ENCODE results near the gene UBA3.

The UBA3 gene

DNA sequence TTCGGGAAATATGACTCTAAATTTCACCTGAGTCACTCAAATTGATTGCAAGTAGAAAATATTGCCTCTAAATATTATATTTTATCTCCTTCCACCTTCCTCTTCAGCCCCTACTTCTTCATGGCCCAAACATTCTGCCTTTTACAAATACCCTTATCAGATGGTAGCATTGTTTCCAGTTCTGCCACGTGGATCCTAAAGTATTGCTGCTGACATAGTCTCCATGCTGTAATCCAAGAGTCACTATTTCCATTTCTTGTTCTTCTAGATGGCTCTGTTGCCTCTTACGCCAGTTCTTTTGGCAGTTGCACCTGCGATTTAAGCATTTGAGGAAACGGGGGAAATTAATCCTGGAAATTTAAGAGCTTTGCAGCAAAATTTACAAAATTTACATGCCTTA, 28.6 kb upstream of the UBA3 start:
- DNase-seq (ENCODE audit: extremely low read depth, insufficient read length) = no peak
- no peak for TF ChIP-seq CTCF (IDR thresholded peaks at IDR 0.05; ENCODE audit: insufficient read depth, low read length, poor library complexity, severe bottlenecking)
- H3K27me3 ChIP-seq (replicated peaks; ENCODE audit: control insufficient read depth, insufficient read depth, low read length) = no peaks in the 10 kb centered on the region
- H3K4me3 ChIP-seq (replicated peaks; ENCODE audit: low read depth, low read length) = no peak overlapping the region
- peaks cover 5% of the 10 kb centered on the region for H3K36me3 ChIP-seq (ENCODE audit: control insufficient read depth, insufficient read depth, low read length)

GRCh38 chr3:69107841-69108240, 27.7 kb upstream of the UBA3 start:
- no peak for DNase-seq (ENCODE audit: extremely low read depth, insufficient read length)
- H3K36me3 ChIP-seq (ENCODE audit: control insufficient read depth, insufficient read depth, low read length) = peaks cover 5% of the 10 kb centered on the region
- no peak for TF ChIP-seq CTCF (IDR thresholded peaks at IDR 0.05; ENCODE audit: insufficient read depth, low read length, poor library complexity, severe bottlenecking)
- no peak overlapping the region for H3K4me3 ChIP-seq (replicated peaks; ENCODE audit: low read depth, low read length)
- H3K27me3 ChIP-seq (replicated peaks; ENCODE audit: control insufficient read depth, insufficient read depth, low read length) = no peaks in the 10 kb centered on the region

- Histone ChIP-seq H3K4me3 (replicated peaks; ENCODE audit: low read depth, low read length) (no peak overlapping the region), H3K27me3 (replicated peaks; ENCODE audit: control insufficient read depth, insufficient read depth, low read length) (no peaks in the 10 kb centered on the region), H3K36me3 (ENCODE audit: control insufficient read depth, insufficient read depth, low read length) (peaks cover 11% of the 10 kb centered on the region)
- DNase-seq (ENCODE audit: extremely low read depth, insufficient read length) = no peak
- TF ChIP-seq CTCF (IDR thresholded peaks at IDR 0.05; ENCODE audit: insufficient read depth, low read length, poor library complexity, severe bottlenecking) = no peak
Observed at GRCh38 chr3:69105320-69105719, 25.2 kb upstream of the UBA3 start.

GRCh38 chr3:69104586-69104985, 24.4 kb upstream of the UBA3 start:
- TF ChIP-seq CTCF (IDR thresholded peaks at IDR 0.05; ENCODE audit: insufficient read depth, low read length, poor library complexity, severe bottlenecking) = no peak
- no peak for DNase-seq (ENCODE audit: extremely low read depth, insufficient read length)
- H3K4me3 ChIP-seq (replicated peaks; ENCODE audit: low read depth, low read length) = no peak overlapping the region

GRCh38 chr3:69103123-69103522, 23.0 kb upstream of the UBA3 start:
- no peak for DNase-seq (ENCODE audit: extremely low read depth, insufficient read length)
- Histone ChIP-seq H3K4me3 (replicated peaks; ENCODE audit: low read depth, low read length) (no peak overlapping the region), H3K27me3 (replicated peaks; ENCODE audit: control insufficient read depth, insufficient read depth, low read length) (no peaks in the 10 kb centered on the region), H3K36me3 (ENCODE audit: control insufficient read depth, insufficient read depth, low read length) (peaks cover 11% of the 10 kb centered on the region)
- no peak for TF ChIP-seq CTCF (IDR thresholded peaks at IDR 0.05; ENCODE audit: insufficient read depth, low read length, poor library complexity, severe bottlenecking)

More at GRCh38 chr3:69104586-69104985, 24.4 kb upstream of the UBA3 start:
- peaks cover 11% of the 10 kb centered on the region for H3K36me3 ChIP-seq (ENCODE audit: control insufficient read depth, insufficient read depth, low read length)
- H3K27me3 ChIP-seq (replicated peaks; ENCODE audit: control insufficient read depth, insufficient read depth, low read length) = no peaks in the 10 kb centered on the region

- H3K27me3 ChIP-seq (replicated peaks; ENCODE audit: control insufficient read depth, insufficient read depth, low read length) = no peaks in the 10 kb centered on the region
- H3K36me3 ChIP-seq (ENCODE audit: control insufficient read depth, insufficient read depth, low read length) = peaks cover 11% of the 10 kb centered on the region
- H3K4me3 ChIP-seq (replicated peaks; ENCODE audit: low read depth, low read length) = no peak overlapping the region
- no peak for DNase-seq (ENCODE audit: extremely low read depth, insufficient read length)
- TF ChIP-seq CTCF (IDR thresholded peaks at IDR 0.05; ENCODE audit: insufficient read depth, low read length, poor library complexity, severe bottlenecking) = no peak
Observed at GRCh38 chr3:69102384-69102783, 22.2 kb upstream of the UBA3 start.
